GM21360 (cell line): ENCODE results near the gene CRAT.
A peak's percentile ranks its signal among the peaks of the same experiment; 100 is the strongest.

ENCODE experiments used
- ATAC-seq: cut with Tn5 transposase; IDR thresholded peaks from one replicate; pipeline ENCODE4 v1.9.1; 2021; ENCODE audit warnings: mild to moderate bottlenecking, moderate library complexity; ENCODE audit not compliant: unreplicated experiment

The CRAT gene

DNA sequence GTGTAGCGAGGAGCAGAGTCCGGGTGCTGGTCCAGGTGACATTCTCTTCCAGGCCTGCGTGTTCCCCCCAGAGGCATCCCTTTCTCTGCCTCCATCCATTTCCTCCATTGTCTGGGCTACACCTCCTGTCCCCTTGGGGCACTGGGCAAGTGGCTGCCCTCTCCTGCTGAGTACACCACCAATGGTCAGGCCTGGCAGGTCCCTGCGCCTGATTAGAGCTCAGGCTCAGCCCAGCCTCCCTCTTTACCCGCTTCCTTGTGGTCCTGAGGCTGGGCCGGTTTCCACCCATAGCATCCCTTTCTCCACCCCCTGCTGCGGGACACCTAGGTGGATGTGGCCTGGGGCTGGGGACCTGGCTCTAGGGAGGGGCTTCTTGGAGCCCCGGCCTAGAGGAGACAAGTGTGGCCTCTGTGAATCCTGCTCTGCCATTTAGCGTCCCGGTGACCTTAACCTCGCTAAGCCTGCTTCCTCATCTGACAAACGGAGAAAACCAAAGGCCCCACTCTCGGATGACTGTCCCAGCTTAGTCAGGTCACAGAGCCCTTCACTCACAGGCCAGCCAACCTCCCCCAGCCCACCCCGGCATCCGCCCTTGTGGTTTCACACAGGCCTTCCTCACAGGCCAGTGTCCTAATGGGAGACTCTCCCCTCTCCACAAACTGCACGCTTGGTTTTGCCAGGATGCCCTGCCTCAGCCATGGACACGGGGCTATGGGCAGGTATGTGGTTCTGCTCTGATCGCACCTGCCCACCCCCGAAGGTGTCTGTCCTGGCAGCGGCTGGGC lies 16.8 kb downstream of the CRAT start:
- no peak for ATAC-seq

DNA sequence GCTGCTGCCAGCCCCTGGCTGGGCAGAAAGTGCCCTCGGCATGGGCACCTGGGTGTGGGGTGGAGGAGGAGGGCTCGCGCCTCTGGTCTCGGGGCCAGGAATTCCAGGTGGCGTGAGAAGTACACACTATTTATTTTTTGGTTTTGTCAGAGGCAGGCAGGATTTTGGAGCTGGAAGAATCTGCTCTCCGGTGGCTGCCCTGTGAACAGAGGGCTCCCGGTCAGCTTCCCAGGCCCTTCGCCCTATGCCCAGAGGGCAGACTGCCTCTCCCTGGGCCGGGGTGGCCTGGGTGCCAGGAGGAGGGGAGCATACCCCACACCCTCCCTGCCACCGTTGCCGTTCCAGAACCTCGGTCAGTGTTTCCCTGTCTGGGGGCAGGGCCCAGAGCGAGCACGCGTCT lies 21.3 kb downstream of the CRAT start:
- no peak for ATAC-seq

DNA sequence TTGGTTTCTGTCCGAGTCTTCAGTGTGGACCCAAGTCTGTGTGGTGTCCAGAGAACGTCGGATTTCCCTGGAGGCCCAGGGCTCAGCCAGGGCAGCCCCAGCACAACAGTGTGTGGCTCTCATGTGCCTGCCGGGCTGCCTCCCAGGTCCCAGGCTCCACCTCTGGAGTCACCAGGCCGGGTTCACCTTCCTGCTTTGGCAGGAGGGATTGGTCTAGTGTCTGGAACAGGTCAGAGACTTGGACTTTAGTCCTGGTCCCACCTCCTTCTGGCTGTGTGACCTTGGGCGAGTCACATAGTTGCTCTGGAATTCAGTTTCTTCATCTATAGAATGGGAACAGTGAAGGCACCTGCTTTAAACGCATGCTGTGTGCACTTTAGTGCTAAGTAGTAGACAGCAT lies 26.5 kb downstream of the CRAT start:
- ATAC-seq, result no peak

DNA sequence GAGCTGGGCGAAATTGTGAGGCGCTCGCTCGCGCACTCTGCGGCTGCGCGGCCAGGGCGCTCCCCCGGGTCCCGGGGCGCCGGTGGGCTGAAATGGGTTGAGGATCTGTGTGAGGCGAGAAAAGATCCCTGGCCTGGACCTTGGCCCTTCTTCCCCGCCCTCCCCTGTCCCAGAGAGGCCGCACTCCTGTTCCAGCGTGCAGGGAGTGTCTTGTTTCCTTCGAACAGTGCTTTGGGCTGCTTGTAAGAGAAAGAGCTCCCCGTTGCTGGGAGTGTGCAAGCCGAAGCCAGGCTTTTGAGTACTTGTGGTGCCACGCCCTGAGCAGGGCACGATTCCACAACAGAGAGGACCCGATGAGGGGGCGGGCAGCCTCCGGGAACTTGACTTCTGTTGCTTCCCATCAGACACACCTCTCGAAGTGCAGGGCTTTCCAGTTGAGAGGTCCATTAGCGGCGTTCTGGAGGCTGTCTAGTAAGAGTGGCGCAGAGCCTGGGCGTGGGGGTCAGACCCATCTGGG lies 29.1 kb downstream of the CRAT start:
- no peak for ATAC-seq

DNA sequence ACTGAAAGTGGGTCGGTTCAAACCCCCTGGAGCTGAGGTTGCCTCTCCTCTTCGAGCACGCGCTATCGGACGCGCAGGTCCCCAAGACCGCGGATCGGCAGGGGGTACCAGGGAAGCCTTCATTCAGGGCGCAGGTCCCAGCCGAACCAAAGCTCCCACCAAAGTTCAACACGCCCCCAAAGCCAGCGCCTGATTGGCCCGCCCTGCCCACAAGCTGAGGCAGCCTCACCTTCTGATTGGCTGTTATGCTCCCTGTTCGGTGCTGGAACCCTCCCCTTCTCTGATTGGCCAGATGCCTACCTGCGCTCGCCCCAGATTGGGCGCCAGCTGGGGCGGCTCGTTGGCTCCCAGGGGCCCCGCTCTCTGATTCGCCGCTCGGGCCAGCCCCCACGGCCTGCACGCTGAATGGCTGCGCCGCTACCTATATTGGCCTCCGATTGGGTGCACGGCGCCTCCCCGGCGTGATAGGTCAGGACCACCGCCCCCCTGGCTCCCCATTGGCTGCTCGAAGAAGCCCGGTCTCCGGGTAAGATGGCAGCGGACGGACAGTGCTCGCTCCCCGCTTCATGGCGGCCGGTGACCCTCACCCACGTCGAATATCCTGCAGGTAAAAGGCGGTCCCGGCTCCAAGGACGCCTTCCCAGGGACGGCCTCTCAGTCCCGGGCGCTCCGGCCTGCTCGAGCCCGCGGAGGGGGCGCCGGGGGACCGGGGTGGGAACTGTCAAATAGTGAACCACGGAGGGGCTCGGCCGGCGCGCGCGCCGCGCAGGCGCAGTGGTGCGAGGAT lies 29.8 kb downstream of the CRAT start, which contains the start of gene DOLPP1:
TSS of gene DOLPP1 (plus strand) at position 511 of the 787 bp plus-strand sequence. CDS start at position 532, 21 bp downstream.
- peak; percentile 92 for ATAC-seq

DNA sequence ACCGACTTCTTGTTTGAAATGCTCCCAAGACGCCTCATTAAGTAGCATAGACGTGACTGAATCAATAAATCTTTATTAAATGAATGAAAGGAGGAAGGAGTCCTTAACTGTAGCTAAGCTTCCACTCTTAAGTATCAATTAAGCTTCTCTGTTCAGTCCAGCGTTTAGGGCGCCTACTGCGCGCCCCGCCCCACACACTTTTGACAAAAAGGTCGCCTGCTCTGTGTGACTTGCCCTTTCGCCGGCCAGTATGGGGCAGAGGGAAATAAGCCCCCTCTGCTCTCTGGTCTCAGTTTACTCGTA lies 30.3 kb downstream of the CRAT start:
- ATAC-seq, result no peak

DNA sequence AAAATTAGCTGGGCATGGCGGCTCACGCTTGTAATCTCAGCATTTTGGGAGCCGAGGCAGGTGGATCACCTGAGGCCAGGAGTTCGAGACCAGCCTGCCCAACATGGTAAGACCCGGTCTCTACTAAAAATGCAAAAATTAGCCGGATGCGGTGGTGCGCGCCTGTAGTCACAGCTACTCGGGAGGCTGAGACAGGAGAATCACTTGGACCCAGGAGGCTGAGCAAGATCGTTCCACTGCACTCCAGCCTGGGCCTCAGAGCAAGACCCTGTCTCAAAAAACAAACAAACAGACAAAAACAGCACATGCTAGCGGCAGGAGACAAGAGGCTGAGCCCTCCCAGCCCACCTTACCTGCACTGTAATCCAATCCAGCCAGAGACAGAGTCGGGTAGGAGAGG lies 30.8 kb downstream of the CRAT start:
- no peak for ATAC-seq

DNA sequence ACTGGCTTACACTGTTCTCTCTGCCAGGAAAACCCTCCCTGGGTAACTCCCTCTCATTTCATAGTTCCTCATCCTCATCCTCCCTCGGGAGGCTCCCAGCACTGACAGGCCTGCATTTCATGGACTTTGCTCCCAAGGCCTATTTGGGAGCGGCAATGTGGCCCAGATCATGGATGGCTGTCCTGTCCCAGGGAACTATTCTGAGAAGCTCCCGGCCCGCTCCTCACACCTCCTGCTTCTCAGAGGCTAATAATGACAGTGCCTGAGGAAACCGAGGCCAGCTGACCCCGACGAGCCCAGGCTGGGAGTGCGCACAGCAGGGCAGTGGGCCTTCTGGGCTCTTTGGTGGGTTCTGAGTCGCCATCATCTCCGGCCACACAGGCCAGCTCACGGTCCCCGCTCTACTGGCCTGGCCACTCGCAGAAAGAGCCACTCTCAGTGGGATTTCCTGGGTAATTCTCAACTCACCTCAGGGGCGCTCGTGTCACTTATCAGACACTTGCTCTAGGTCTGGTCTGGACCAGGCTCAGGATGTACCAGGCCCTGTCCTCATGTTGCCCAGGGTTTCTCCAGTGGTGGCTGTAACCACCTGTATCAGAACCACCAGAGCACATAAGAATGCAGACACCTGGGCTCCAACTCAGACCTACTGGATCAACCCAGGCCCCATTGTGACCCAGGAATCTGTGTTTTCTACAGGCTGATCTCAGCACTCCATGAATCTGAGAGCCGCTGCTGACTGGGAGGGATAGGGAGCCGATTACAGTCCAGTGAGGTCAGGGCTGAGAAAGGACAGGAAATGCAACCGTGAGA lies 31.7 kb downstream of the CRAT start:
- no peak for ATAC-seq

DNA sequence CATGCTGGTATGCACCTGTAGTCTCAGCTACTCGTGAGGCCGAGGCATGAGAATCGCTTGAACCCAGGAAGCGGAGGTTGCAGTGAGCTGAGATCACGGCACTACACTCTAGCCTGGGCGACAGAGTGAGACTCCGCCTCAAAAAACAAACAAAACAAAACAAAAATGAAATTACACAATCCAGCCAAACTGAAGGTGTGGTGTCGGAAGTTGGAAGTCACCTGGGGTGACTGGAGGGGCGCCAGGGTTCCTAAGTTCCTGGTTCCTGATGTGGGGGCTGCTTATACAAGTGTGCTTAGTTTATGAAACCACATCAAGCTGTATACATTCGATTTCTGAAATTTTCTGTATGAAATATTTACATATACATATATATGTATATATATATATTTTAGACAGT lies 33.4 kb downstream of the CRAT start:
- ATAC-seq, result no peak

DNA sequence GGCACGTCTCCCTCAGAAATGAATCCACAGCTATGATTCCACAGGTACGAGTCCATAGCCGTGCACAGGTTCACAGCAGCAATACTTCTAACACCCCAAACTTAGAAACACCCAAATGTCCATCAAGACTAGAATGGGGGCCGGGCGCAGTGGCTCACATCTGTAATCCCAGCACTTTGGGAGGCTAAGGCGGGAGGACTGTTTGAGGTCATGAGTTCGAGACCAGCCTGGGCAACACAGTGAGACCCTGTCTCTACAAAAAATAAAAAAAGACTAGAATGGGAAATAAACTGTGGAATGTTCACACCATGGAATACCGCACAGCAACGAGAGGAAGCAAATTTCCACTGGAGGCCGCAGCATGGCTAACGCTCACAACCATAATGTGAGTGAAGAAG lies 34.0 kb downstream of the CRAT start:
- no peak for ATAC-seq

DNA sequence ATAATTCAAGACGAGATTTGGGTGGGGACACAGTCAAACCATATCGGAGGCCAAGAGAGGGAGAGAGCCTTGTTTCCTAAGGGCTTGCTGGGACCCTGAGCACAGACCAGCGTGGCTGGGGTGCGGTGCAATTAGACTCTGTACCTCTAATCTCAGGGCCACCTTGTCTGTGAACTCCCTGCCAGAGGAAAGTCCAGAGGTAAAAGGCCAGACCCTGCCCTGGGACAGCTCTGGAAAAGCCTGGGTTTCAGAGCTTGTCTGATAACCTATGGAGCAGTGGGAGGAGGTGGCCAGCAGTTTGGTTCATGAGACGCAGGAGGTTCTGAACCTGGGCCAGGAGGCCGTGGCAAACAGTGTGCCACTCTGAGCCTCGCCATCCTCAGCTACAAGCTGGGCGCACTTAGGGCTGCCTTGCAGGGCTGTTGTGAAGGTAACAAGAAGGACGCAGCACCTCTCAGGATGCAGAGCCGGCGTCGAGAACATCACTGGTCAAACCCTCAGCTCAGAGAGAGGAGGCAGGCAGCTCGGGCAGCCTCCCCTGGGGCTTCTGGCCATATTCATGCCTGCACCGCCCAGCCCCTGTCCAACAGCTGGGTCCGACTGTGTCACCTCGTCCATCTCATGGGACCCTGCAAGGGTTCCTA lies 34.5 kb downstream of the CRAT start:
- ATAC-seq, result no peak

DNA sequence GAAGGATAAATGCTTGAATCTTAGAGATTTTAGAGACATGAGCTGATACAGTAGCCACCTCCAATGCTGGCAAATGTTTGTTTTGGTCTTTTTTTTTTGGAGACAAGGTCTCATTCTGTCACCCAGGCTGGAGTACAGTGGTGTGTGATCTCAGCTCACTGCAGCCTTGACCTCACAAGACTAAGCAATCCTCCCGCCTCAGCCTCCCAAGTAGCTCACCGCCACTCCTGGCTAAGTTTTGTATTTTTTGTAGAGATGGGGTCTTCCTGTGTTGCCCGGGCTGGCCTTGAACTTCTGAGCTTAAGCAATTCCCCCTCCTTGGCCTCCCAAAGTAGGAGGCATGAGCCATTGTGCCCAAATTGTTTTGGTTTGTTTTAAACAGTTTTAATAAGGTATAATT lies 36.5 kb downstream of the CRAT start:
- ATAC-seq, result no peak

DNA sequence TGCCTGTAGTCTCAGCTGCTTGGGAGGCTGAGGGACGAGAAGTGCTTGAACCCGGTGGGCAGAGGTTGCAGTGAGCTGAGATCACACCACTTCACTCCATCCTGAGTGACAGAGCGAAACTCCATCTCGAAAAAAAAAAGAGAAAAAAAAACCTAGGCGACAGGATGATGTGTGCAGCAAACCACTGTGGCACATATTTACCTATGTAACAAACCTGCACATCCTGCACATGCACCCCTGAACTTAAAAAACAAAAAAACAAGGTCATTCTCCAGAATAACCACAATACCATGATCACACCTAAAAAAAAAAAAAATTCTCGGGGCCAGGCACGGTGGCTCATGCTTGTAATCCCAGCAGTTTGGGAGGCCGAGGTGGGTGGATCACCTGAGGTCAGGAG lies 37.2 kb downstream of the CRAT start:
- ATAC-seq, result no peak

DNA sequence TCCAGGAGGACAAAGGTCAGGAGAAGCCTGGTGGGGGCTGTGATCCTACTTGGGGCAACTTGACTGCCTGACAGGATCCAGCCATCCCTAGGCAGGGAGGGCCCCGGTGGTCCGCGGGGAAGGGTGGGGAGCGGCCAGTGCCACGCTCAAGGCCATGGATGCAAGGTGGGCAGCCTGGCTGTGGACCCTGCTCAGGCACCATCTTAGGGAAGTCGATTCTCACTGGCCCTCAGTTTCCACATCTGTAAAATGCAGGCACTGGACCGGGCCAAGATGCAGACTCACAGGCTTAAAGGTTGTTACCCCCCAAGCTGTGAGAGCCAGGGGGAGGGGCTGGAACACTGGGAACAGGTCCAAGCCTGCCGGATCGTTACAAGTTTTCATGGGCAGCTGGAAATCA lies 38.4 kb downstream of the CRAT start:
- ATAC-seq, result no peak

DNA sequence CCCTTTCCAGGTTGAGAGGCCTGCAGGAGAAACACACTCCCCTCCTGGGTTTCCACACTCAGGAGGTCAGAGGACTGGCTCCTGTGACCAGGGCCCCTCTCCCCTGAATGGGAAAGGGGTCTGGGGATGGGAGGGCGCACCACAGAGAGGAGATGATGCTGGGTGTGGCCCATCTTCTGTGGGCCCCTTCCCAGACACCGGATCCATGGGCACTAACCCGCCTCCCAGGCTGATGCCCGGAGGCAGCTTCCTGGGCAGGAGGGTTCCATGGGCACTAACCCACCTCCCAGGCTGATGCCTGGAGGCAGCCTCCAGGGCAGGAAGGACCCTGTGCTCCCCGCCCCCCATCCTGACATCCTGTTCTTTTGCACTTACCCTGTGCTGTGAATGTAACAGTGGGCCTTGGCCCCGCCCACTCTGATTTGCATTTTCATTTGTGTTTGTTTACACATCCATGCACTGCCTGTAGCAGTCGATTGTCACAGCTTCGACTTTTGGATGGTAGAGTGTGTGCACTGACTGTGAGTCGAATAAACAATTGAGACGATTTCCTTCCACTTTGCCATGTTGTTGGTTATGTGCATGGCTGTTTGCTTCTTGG lies 39.0 kb downstream of the CRAT start:
- ATAC-seq, result no peak

DNA sequence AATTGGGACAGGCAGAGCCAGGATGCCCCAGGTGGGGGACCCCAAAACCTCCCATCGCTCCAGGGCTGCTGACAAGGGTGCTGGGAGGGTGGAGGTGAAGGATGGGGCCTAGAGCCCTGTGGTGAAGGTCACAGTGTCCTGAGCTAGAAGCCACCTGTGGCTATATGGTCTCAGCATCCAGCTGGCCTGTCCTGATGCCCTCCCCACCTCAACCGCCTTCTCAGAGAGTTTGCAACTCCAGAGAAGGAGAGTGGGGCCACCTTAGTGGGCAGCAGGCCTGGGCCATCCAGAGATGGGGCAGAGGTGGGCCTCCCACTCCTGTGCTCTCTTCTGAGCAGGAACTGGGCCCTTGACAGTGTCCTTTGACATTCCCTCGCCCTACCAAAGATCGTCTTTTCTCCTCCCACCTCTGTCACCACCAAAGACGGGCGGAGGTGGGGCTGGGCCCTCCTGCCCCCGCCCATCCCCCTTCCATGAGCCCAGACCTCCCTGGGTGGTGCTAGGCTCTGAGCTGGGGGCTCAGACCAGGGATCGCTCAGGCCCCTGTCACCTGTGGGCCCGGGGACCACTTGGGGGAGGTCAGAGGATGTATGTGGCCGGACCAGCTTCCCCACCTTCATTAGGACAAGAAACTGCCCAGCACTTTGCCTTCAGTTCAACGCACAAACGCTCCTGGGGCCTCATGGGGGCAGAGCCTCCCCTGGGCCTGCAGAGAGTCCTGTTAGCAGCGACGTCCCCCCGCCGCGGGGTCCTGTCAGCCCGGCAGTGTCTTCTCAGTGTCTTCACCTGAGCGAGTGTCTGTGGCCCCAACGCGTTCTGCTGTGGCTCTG lies 39.7 kb downstream of the CRAT start:
- ATAC-seq, result no peak

DNA sequence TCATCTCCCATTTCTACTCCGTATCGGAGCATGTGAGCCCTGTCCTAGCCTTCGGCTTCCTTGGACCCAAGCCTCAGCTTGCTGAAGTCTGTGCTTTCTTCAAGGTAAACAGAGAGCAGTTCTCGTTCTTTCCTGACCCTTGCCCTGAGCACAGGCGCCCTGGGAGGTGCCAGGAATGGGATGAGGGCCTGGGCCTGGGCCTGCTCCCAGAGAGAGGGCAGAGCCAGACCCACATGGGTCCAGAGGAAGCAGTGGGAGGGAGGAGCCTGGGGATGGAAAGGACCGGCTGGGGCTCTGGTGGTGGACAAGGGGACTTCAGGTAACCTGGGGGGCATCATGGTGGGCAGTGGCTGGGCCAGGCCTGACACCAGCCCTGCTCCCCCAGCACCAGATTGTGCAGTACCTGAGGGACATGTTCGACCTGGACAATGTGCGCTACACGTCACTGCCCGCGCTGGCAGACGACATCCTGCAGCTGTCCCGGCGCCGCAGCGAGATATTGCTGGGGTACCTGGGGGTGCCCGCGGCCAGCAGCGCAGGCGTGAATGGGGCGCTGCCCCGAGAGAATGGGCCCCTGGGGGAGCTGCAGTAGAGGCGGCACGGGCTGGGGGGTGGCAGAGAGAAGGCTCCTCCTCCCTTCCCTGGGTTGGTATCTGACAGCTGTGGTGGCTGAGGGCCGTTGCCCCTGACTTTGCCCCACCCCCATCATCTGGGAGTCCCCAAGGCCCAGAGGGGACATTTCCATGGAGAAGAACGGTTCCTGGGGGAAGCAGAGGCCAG lies 40.5 kb downstream of the CRAT start:
- ATAC-seq, result no peak

DNA sequence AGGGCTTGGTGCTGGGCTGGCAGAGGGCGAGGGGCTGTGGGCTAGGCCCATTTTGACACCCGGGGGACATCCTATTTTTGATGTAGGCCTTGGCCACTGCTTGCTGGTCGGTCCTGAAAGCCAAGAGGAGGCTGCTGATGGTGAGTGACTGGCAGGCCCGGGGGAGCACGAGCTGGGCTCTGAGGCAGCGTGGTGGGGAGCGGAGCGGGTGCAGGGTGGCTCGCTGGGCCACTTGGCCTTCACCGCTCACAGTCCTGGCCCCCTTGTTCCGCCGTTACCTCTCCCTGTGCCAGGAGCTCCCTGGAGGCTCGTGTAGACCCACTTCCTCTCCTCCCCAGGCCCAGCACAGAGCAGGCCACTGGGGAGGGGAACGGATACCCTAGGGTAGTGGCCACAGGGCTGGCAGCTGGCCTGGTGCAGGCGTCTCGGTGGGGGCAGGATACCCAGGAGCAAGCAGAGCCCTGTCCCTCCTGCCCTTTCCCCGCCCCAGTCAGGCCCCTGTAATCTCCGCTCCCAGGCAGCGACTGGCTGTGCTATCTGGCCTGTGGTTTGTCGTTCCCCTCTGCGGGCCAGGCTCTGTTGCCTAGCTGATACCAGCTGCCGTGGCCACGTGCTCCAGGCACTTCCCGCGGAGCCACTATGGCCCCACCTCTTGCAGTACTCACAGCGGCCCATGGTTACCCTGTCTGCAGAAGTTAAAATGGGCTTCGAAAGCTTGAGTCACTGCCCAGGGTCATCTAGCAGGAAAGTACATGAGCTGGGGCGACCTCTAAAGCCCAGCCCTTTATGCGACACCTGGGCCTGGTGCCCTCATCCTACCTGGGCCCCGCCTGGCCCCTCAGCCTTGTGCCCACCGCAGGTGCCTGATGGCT lies 41.4 kb downstream of the CRAT start:
- ATAC-seq, result no peak
